IMR-90 (cell line): ENCODE data around the gene AKNA. TPM values are rescaled to one million over a fixed set of nuclear protein-coding genes. Genes with fewer than 3 reads are reported as not detected.

Source experiments
- ATAC-seq: fragments of 200-7000 bp; cut with Tn5 transposase; 2 replicates; pipeline ENCODE4 v1.9.1; 2020; ENCODE audit warnings: low read depth, mild to moderate bottlenecking, moderate library complexity
- BruUV-seq: library from RNA; stranded (reverse); fragments of 400-500 nt; replicated peaks from 2 replicates; lab custom pipeline; 2021; lab: Mats Ljungman, UMichigan
- CTCF ChIA-PET: fragments of 300-600 bp; formaldehyde crosslinking; extraction: SDS; loops from one replicate; lab custom pipeline; 2021; ENCODE audit warnings: antibody characterized with exemption; lab: Yijun Ruan, JAX
- POLR2A ChIA-PET: fragments of 300-600 bp; sonication (Branson Sonifier 250); formaldehyde crosslinking; loops from one replicate; lab custom pipeline; 2022; ENCODE audit warnings: antibody characterized with exemption; ENCODE audit not compliant: unreplicated experiment; lab: Charles Lee
- DNase-seq: peaks from one replicate; pipeline ENCODE4 v3.0.0; 2013
- H2AFZ ChIP-seq: replicated peaks from 2 replicates; pipeline ENCODE3; 2013; ENCODE audit warnings: low read length, mild to moderate bottlenecking; ENCODE audit not compliant: poor library complexity
- H2AK5ac ChIP-seq: 2 replicates; pipeline ENCODE4 v1.6.1; 2013; ENCODE audit warnings: low read depth, low read length, inconsistent platforms
- H2AK9ac ChIP-seq: replicated peaks from 2 replicates; pipeline ENCODE3; 2013; ENCODE audit warnings: mild to moderate bottlenecking, low read depth, low read length, moderate library complexity; ENCODE audit not compliant: poor library complexity
- H2BK120ac ChIP-seq: 2 replicates; pipeline ENCODE4 v1.6.1; 2013; ENCODE audit warnings: low read depth, low read length, inconsistent platforms
- H2BK15ac ChIP-seq: 3 replicates; pipeline ENCODE4 v1.6.1; 2013; ENCODE audit warnings: low read depth, low read length, inconsistent platforms
- H2BK20ac ChIP-seq: 2 replicates; pipeline ENCODE4 v1.6.1; 2013; ENCODE audit warnings: low read depth, mild to moderate bottlenecking, inconsistent platforms, low read length, moderate library complexity
- H2BK5ac ChIP-seq: 2 replicates; pipeline ENCODE4 v1.6.1; 2013; ENCODE audit warnings: mild to moderate bottlenecking, low read depth, low read length, inconsistent platforms; ENCODE audit not compliant: poor library complexity, severe bottlenecking
- H3K14ac ChIP-seq: replicated peaks from 2 replicates; pipeline ENCODE4 v1.6.1; 2013; ENCODE audit warnings: low read depth, low read length, inconsistent platforms
- H3K18ac ChIP-seq: 2 replicates; pipeline ENCODE4 v1.6.1; 2013; ENCODE audit warnings: low read depth, low read length, control low read depth
- H3K23ac ChIP-seq: 2 replicates; pipeline ENCODE4 v1.6.1; 2013; ENCODE audit warnings: low read depth, low read length, inconsistent platforms
- H3K27ac ChIP-seq: 2 replicates; pipeline ENCODE4 v1.5.1; 2013; ENCODE audit warnings: mild to moderate bottlenecking, control low read depth, low read length; ENCODE audit not compliant: insufficient read depth
- H3K27me3 ChIP-seq: 2 replicates; pipeline ENCODE4 v1.6.1; 2013; ENCODE audit warnings: low read length; ENCODE audit not compliant: control insufficient read depth, insufficient read depth
- H3K36me3 ChIP-seq: 2 replicates; pipeline ENCODE4 v1.6.1; 2013; ENCODE audit warnings: low read length, mixed read lengths; ENCODE audit not compliant: control insufficient read depth, insufficient read depth
- H3K4ac ChIP-seq: 2 replicates; pipeline ENCODE4 v1.6.1; 2013; ENCODE audit warnings: low read depth, low read length, inconsistent platforms
- H3K4me1 ChIP-seq: 2 replicates; pipeline ENCODE4 v1.6.1; 2013; ENCODE audit warnings: low read length, mixed read lengths; ENCODE audit not compliant: control insufficient read depth, insufficient read depth
- H3K4me2 ChIP-seq: 2 replicates; pipeline ENCODE4 v1.6.1; 2013; ENCODE audit warnings: low read depth, mild to moderate bottlenecking, control low read depth, low read length, moderate library complexity
- H3K4me3 ChIP-seq: 2 replicates; pipeline ENCODE4 v1.5.1; 2013; ENCODE audit warnings: low read depth, mild to moderate bottlenecking, control low read depth, low read length, moderate library complexity; ENCODE audit not compliant: insufficient read depth
- H3K56ac ChIP-seq: 2 replicates; pipeline ENCODE4 v1.6.1; 2013; ENCODE audit warnings: low read length, inconsistent platforms; ENCODE audit not compliant: insufficient read depth; ENCODE audit errors: extremely low read depth
- H3K79me1 ChIP-seq, 2 experiments: 2 replicates each; pipeline ENCODE4 v1.6.1; 2013; ENCODE audit warnings: low read length in 2 of 2, inconsistent platforms in 1 of 2, low read depth in 1 of 2
- H3K9ac ChIP-seq: 2 replicates; pipeline ENCODE4 v1.6.1; 2013; ENCODE audit warnings: low read depth, low read length, control low read depth
- H3K9me1 ChIP-seq: 2 replicates; pipeline ENCODE4 v1.6.1; 2013; ENCODE audit warnings: low read length, inconsistent platforms; ENCODE audit not compliant: insufficient read depth
- H3K9me3 ChIP-seq: 2 replicates; pipeline ENCODE4 v1.6.1; 2013; ENCODE audit warnings: low read length; ENCODE audit not compliant: control insufficient read depth, insufficient read depth
- H4K20me1 ChIP-seq: 2 replicates; pipeline ENCODE4 v1.6.1; 2013; ENCODE audit warnings: low read length, inconsistent platforms; ENCODE audit not compliant: insufficient read depth
- H4K5ac ChIP-seq: 2 replicates; pipeline ENCODE4 v1.6.1; 2013; ENCODE audit warnings: mild to moderate bottlenecking, low read depth, low read length, control low read depth
- H4K8ac ChIP-seq, 2 experiments: 2 replicates each; pipeline ENCODE4 v1.6.1; 2013; ENCODE audit warnings: low read depth in 2 of 2, low read length in 2 of 2, control low read depth in 1 of 2, inconsistent platforms in 1 of 2
- H4K91ac ChIP-seq: 2 replicates; pipeline ENCODE4 v1.6.1; 2013; ENCODE audit warnings: low read depth, low read length, inconsistent platforms; ENCODE audit not compliant: insufficient read depth
- BHLHE40 ChIP-seq: fragments of 150-350 bp; IDR thresholded peaks from 2 replicates; pipeline ENCODE4 v1.6.1; 2016; ENCODE audit warnings: mild to moderate bottlenecking, low read depth, low read length
- CEBPB ChIP-seq: IDR thresholded peaks from 2 replicates; pipeline ENCODE4 v1.6.1; 2012; ENCODE audit warnings: low read depth, low read length, improper control_type of control experiment
- CHD1 ChIP-seq: IDR thresholded peaks from 2 replicates; pipeline ENCODE4 v1.6.1; 2012; ENCODE audit warnings: low read depth, low read length, improper control_type of control experiment
- CTCF ChIP-seq: conservative IDR thresholded peaks from 2 replicates; pipeline ENCODE4 v1.5.1; 2012; ENCODE audit warnings: mild to moderate bottlenecking, low read depth, low read length, improper control_type of control experiment
- FOS ChIP-seq: fragments of 150-350 bp; IDR thresholded peaks from 2 replicates; pipeline ENCODE4 v1.6.1; 2016; ENCODE audit warnings: low read depth, low read length
- MAFK ChIP-seq: IDR thresholded peaks from 2 replicates; pipeline ENCODE4 v1.6.1; 2012; ENCODE audit warnings: low read depth, low read length, improper control_type of control experiment
- MXI1 ChIP-seq: IDR thresholded peaks from 2 replicates; pipeline ENCODE4 v1.6.1; 2012; ENCODE audit warnings: low read depth, mild to moderate bottlenecking, low read length, moderate library complexity, borderline replicate concordance
- RAD21 ChIP-seq: IDR thresholded peaks from 2 replicates; pipeline ENCODE4 v1.6.1; 2012; ENCODE audit warnings: low read length, improper control_type of control experiment
- RCOR1 ChIP-seq: IDR thresholded peaks from 2 replicates; pipeline ENCODE4 v1.6.1; 2012; ENCODE audit warnings: mild to moderate bottlenecking, low read length, improper control_type of control experiment; ENCODE audit not compliant: insufficient replicate concordance
- RFX5 ChIP-seq: IDR thresholded peaks from 2 replicates; pipeline ENCODE4 v1.8.0; 2012; ENCODE audit warnings: low read depth, mild to moderate bottlenecking, low read length, moderate library complexity
- SMC3 ChIP-seq: fragments of 150-350 bp; IDR thresholded peaks from 2 replicates; pipeline ENCODE4 v1.6.1; 2016; ENCODE audit warnings: low read depth, mild to moderate bottlenecking, antibody characterized with exemption, low read length, moderate library complexity
- USF2 ChIP-seq: fragments of 150-350 bp; IDR thresholded peaks from 2 replicates; pipeline ENCODE4 v1.6.1; 2017; ENCODE audit warnings: mild to moderate bottlenecking, antibody characterized with exemption, low read length, low read depth
- WGBS, 2 experiments: methylation state at CpG; one replicate each; pipeline versions ENCODE4 v1.1.5 to v1.1.7; 2013; ENCODE audit warnings: missing lambda C conversion rate in 2 of 2; ENCODE audit not compliant: insufficient read length in 1 of 2; ENCODE audit errors: extremely low coverage in 2 of 2; 5-methylcytosine and 5-hydroxymethylcytosine counted together
- dilution Hi-C: fragments of 300-500 bp; cut with HindIII; formaldehyde crosslinking; loops from one replicate; pipeline ENCODE4 v1.14.3; 2018; ENCODE audit warnings: low sequenced_read_pairs; ENCODE audit not compliant: unreplicated experiment
- in situ Hi-C: fragments of 300-500 bp; cut with MboI; formaldehyde crosslinking; loops from 3 replicates; pipeline ENCODE4 v1.14.3; 2019; ENCODE audit warnings: low sequenced_read_pairs, inconsistent platforms, mixed read lengths
- intact Hi-C: fragments of 100-400 bp; cut with micrococcal nuclease; formaldehyde crosslinking; loops from 2 replicates; pipeline ENCODE4 v1.10.0; 2022
- polyA plus RNA-seq, 3 experiments: library from polyadenylated mRNA; depleted of rRNA; stranded (reverse); fragments of >200 nt; gene quantifications; 2 replicates each; pipeline ENCODE4 v1.2.3, GENCODE V29; 2012; ENCODE audit warnings: low replicate concordance in 1 of 3
- total RNA-seq: library from RNA; depleted of rRNA; stranded (reverse); fragments of >200 nt; gene quantifications from 2 replicates; pipeline ENCODE4 v1.2.3, GENCODE V29; 2012

Gene AKNA
- total and polyA plus RNA-seq, 2 of the 4 experiments (the other 2 are of a cell fraction) = 2.7 to 7.3 TPM

GRCh38 chr9:114318416-114318815 is 69.4 kb downstream of the AKNA start:
- peak overlapping the region; percentile 59 to 93; a peak in 3 of 4 replicates for H4K8ac ChIP-seq
- peak overlapping the region; percentile 88; the same call in 1 of the 2 replicates for H4K5ac ChIP-seq
- dilution Hi-C loops (no loop called here), in situ Hi-C loops (no loop called here), intact Hi-C loops (no loop called here)
- H3K27me3 ChIP-seq = no peaks in the 10 kb centered on the region
- H3K23ac ChIP-seq = peak overlapping the region; percentile 70
- H3K4me2 ChIP-seq = no peak overlapping the region; the same call in 1 of the 2 replicates
- peak overlapping the region; percentile 85 for H3K9ac ChIP-seq
- H3K4me3 ChIP-seq = no peak overlapping the region
- no peak for ATAC-seq
- H3K27ac ChIP-seq = peak overlapping the region; percentile 98; the same call in 1 of the 2 replicates
- peak overlapping the region; percentile 47 for H2AK9ac ChIP-seq
- H3K9me1 ChIP-seq = peaks cover 13% of the 10 kb centered on the region; the same call in 1 of the 2 replicates
- H2BK20ac ChIP-seq = peak overlapping the region; percentile 99
- H3K18ac ChIP-seq = peak overlapping the region; percentile 90
- H3K79me1 ChIP-seq = no peaks in the 10 kb centered on the region
- H2BK15ac ChIP-seq = peak overlapping the region; percentile 69; the same call in 1 of the 3 replicates
- ChIA-PET CTCF (interaction anchor here (1.0 kb wide), 1 partner anchor 236 kb away, joined by 3 read pairs; no protein-coding TSS in a partner anchor), POLR2A (no interaction called here)
- peak overlapping the region; percentile 67 for H2AK5ac ChIP-seq
- H4K91ac ChIP-seq = peak overlapping the region; percentile 97
- H3K36me3 ChIP-seq = no peaks in the 10 kb centered on the region
- no peak for DNase-seq
- H2BK120ac ChIP-seq = peak overlapping the region; percentile 99
- BruUV-seq = no TSS peak
- H3K14ac ChIP-seq = peak overlapping the region; percentile 99
- no peaks in the 10 kb centered on the region for H4K20me1 ChIP-seq
- TF ChIP-seq USF2 = no peak
- no peak for TF ChIP-seq RFX5
- no peak for TF ChIP-seq CTCF
- TF ChIP-seq BHLHE40 = no peak
- no peak for TF ChIP-seq MXI1
- TF ChIP-seq MAFK = no peak
- TF ChIP-seq RCOR1 = no peak
- no peak for TF ChIP-seq SMC3
- TF ChIP-seq RAD21 = no peak
- no peak for TF ChIP-seq CEBPB
- TF ChIP-seq FOS = no peak
- no peak for TF ChIP-seq CHD1
- peak overlapping the region; percentile 35 for H2BK5ac ChIP-seq
- H3K4ac ChIP-seq = peak overlapping the region; percentile 99
- H3K9me3 ChIP-seq = no peaks in the 10 kb centered on the region
- H3K56ac ChIP-seq = peak overlapping the region; percentile 82; the same call in 1 of the 2 replicates
- H2AFZ ChIP-seq = no peak overlapping the region
- H3K4me1 ChIP-seq = peaks cover 6% of the 10 kb centered on the region
- WGBS, 2 experiments = 100% methylated on average over 3 of the region's 8 CpGs; no CpG with 5 or more reads in 1 of the 2 experiments
